PC-3 (cell line): ENCODE measurements around the gene CGB8. TPM values are rescaled to one million over a fixed set of nuclear protein-coding genes. Genes with fewer than 3 reads are reported as not detected.

Experiments
- ATAC-seq: fragments of 200-7000 bp; cut with Tn5 transposase; 2 replicates; pipeline ENCODE4 v1.9.1; 2020; ENCODE audit warnings: mild to moderate bottlenecking, moderate library complexity
- BruUV-seq: library from RNA; stranded (reverse); fragments of 400-500 nt; replicated peaks from 2 replicates; lab custom pipeline; 2021; lab: Mats Ljungman, UMichigan
- CTCF ChIA-PET: fragments of 300-600 bp; sonication (Branson Sonifier 250); formaldehyde crosslinking; loops from one replicate; lab custom pipeline; 2022; ENCODE audit warnings: antibody characterized with exemption; lab: Charles Lee
- POLR2A ChIA-PET: fragments of 300-600 bp; sonication (Branson Sonifier 250); formaldehyde crosslinking; loops from one replicate; lab custom pipeline; 2022; ENCODE audit warnings: antibody characterized with exemption; ENCODE audit not compliant: unreplicated experiment; lab: Charles Lee
- DNase-seq: peaks from one replicate; pipeline ENCODE4 v3.0.0-alpha.2; 2015
- H2AFZ ChIP-seq: fragments of 300-600 bp; sonication (generic); 2 replicates; pipeline ENCODE4 v1.6.0; 2016; ENCODE audit warnings: antibody characterized with exemption, low read length
- H3F3A ChIP-seq: fragments of 300-600 bp; sonication (generic); one replicate; pipeline ENCODE4 v1.6.0; 2017; ENCODE audit warnings: antibody characterized with exemption, low read length, control low read depth, mild to moderate bottlenecking; ENCODE audit not compliant: unreplicated experiment
- H3K27ac ChIP-seq: fragments of 300-600 bp; sonication (generic); 2 replicates; pipeline ENCODE4 v1.5.1; 2016; ENCODE audit warnings: mild to moderate bottlenecking, low read length
- H3K27me3 ChIP-seq: fragments of 300-600 bp; sonication (generic); 2 replicates; pipeline ENCODE4 v1.6.1; 2016; ENCODE audit warnings: low read length, mixed read lengths
- H3K36me3 ChIP-seq: fragments of 300-600 bp; sonication (generic); 2 replicates; pipeline ENCODE4 v1.6.1; 2016; ENCODE audit warnings: low read depth, mixed run types, low read length, mixed read lengths
- H3K4me1 ChIP-seq: fragments of 300-600 bp; sonication (generic); 2 replicates; pipeline ENCODE4 v1.5.1; 2016; ENCODE audit warnings: low read length; ENCODE audit not compliant: insufficient read depth
- H3K4me2 ChIP-seq: fragments of 300-600 bp; sonication (generic); 2 replicates; pipeline ENCODE4 v1.6.0; 2016; ENCODE audit warnings: low read length
- H3K4me3 ChIP-seq: fragments of 300-600 bp; sonication (generic); 2 replicates; pipeline ENCODE4 v1.5.1; 2016; ENCODE audit warnings: mild to moderate bottlenecking, low read length, mixed read lengths
- H3K79me2 ChIP-seq: fragments of 300-600 bp; sonication (generic); 2 replicates; pipeline ENCODE4 v1.6.1; 2017; ENCODE audit warnings: low read length, mixed read lengths
- H3K9ac ChIP-seq: fragments of 300-600 bp; sonication (generic); 2 replicates; pipeline ENCODE4 v1.6.0; 2016; ENCODE audit warnings: mild to moderate bottlenecking, low read length
- H3K9me2 ChIP-seq: fragments of 300-600 bp; sonication (generic); replicated peaks from 2 replicates; pipeline ENCODE4 v1.6.1; 2016; ENCODE audit warnings: mixed run types, low read length, mixed read lengths
- H3K9me3 ChIP-seq: fragments of 300-600 bp; sonication (generic); 2 replicates; pipeline ENCODE4 v1.6.1; 2016; ENCODE audit warnings: low read length, mixed read lengths
- H4K20me1 ChIP-seq: fragments of 300-600 bp; sonication (generic); 2 replicates; pipeline ENCODE4 v1.6.1; 2016; ENCODE audit warnings: low read length, mixed read lengths
- EZH2 ChIP-seq: fragments of 300-600 bp; sonication (generic); IDR thresholded peaks from one replicate; pipeline ENCODE4 v1.6.1; 2017; ENCODE audit warnings: antibody characterized with exemption, mild to moderate bottlenecking, low read length; ENCODE audit not compliant: unreplicated experiment
- EZH2phosphoT487 ChIP-seq: fragments of 300-600 bp; sonication (generic); IDR thresholded peaks from 2 replicates; pipeline ENCODE4 v1.6.1; 2018; ENCODE audit warnings: mild to moderate bottlenecking, antibody characterized with exemption, low read length, borderline replicate concordance
- intact Hi-C: fragments of 100-400 bp; cut with micrococcal nuclease; formaldehyde crosslinking; loops from 2 replicates; pipeline ENCODE4 v1.9.0; 2023
- total RNA-seq: library from RNA; depleted of rRNA; stranded (reverse); fragments of >200 nt; gene quantifications from 2 replicates; pipeline ENCODE4 v1.2.3, GENCODE V29; 2014
- TF ChIP-seq, protein P1 (sequence below): fragments of 300-600 bp; sonication (generic); conservative IDR thresholded peaks from 2 replicates; pipeline ENCODE4 v1.5.1; 2017; ENCODE audit warnings: antibody characterized with exemption, low read depth, mild to moderate bottlenecking, low read length

CGB8 gene
- total RNA-seq, 1 experiment from 2014 or later = 1.2 TPM

DNA sequence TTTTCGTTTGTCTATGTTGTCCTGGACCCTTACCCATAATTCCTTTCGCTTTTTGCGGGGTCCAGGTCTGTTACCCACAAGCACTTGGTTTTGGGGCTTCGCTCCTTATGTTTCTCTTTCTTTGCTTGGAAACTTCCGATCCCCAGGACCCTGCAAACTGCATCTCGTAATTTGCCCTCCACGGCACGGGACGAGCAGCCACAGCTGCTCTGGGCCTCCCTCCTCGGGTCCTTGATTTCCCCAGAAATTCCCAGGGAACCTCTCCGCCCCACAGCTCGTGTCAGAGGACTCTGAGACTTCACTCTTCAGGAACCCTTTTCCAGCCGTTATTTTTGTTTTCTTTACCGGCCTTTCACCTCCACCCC, 36.9 kb upstream of the CGB8 start:
- peak overlapping the region; percentile 81 for H3K4me3 ChIP-seq
- peak overlapping the region; percentile 99 for H3K4me2 ChIP-seq
- H3K4me1 ChIP-seq = peaks cover 4% of the 10 kb centered on the region; the same call in 1 of the 2 replicates
- H4K20me1 ChIP-seq = peaks cover 42% of the 10 kb centered on the region
- H3K9me3 ChIP-seq = no peaks in the 10 kb centered on the region
- H3K9me2 ChIP-seq = no peaks in the 10 kb centered on the region
- no peaks in the 10 kb centered on the region for H3K27me3 ChIP-seq
- ChIA-PET CTCF (no interaction called here), POLR2A (no interaction called here)
- peaks cover 54% of the 10 kb centered on the region for H3K79me2 ChIP-seq
- peak overlapping the region; percentile 66; the same call in 1 of the 2 replicates for H3K27ac ChIP-seq
- peak overlapping the region; percentile 68; the same call in 1 of the 2 replicates for H2AFZ ChIP-seq
- H3F3A ChIP-seq = no peaks in the 10 kb centered on the region
- peaks cover 24% of the 10 kb centered on the region for H3K36me3 ChIP-seq
- intact Hi-C loops = no loop called here
- ATAC-seq (no peak), DNase-seq (no peak)
- no TSS peak for BruUV-seq
- H3K9ac ChIP-seq = peak overlapping the region; percentile 99
- TF ChIP-seq EZH2 (no peak), EZH2phosphoT487 (no peak)
- TF ChIP-seq, protein P1, sequence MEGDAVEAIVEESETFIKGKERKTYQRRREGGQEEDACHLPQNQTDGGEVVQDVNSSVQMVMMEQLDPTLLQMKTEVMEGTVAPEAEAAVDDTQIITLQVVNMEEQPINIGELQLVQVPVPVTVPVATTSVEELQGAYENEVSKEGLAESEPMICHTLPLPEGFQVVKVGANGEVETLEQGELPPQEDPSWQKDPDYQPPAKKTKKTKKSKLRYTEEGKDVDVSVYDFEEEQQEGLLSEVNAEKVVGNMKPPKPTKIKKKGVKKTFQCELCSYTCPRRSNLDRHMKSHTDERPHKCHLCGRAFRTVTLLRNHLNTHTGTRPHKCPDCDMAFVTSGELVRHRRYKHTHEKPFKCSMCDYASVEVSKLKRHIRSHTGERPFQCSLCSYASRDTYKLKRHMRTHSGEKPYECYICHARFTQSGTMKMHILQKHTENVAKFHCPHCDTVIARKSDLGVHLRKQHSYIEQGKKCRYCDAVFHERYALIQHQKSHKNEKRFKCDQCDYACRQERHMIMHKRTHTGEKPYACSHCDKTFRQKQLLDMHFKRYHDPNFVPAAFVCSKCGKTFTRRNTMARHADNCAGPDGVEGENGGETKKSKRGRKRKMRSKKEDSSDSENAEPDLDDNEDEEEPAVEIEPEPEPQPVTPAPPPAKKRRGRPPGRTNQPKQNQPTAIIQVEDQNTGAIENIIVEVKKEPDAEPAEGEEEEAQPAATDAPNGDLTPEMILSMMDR = no peak

DNA sequence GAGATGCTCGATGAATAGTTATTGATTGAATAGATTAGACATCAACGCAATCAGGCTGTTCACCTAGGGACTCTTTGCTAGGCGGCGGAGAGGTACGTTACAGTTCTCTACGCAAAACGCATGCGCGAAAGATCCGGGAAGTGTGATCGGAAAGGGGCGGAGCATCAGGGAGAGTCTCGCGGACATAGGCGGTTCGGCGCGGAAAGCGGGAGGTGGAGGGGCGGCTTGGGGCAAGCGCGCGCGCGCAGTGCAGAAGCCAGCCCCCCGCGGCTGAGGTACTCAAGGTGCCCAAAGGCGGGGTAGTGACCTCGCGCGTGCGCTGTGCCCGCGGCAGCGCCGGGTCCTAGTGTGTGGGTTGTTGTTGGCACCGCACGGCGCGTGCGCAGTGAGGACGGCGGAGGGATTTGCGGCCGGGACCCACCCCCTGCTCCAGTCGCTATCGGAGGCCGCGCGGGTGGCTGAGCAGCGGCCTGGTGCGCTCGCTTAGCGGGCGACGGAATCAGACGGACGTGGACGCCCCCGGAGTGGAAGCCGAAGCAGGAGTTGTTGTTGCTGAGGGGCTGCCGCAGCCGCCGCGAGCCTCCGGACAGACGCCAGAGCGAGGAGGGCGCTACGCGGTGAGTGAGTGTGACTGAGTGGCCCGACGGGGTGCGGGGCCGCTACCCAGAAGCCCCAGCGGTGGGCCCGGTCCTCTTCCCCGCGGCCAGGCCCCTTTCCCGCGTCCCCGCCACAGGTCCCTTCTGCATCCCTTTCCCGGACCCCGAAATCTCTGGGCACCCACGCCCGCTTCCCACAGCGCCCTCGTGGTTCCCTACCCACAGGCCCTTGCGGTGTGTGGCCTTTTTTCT, 36.3 kb upstream of the CGB8 start, which contains the start of gene SNRNP70:
SNRNP70 (plus strand) TSS at position 432 of the 848 bp plus-strand sequence. CDS start 964 bp downstream, outside the sequence.
- Histone ChIP-seq H3K9me2 (no peaks in the 10 kb centered on the region), H2AFZ (peak within 1 kb of the TSS; percentile 97), H3K4me1 (peaks cover 4% of the 10 kb centered on the region; the same call in 1 of the 2 replicates), H3K9me3 (no peaks in the 10 kb centered on the region), H3K9ac (peak within 1 kb of the TSS; percentile 99), H3K27ac (peak within 1 kb of the TSS; percentile 66), H3K79me2 (peaks cover 48% of the 10 kb centered on the region), H4K20me1 (peaks cover 36% of the 10 kb centered on the region), H3K4me3 (peak within 1 kb of the TSS; percentile 81), H3K36me3 (peaks cover 18% of the 10 kb centered on the region), H3K4me2 (peak within 1 kb of the TSS; percentile 99), H3F3A (no peaks in the 10 kb centered on the region), H3K27me3 (no peaks in the 10 kb centered on the region)
- DNase-seq (peak; percentile 97), ATAC-seq (peak; percentile 96)
- POLR2A ChIA-PET = no interaction called here
- no TSS peak for BruUV-seq
- intact Hi-C loops = no loop called here
- CTCF ChIA-PET = no interaction called here
- no peak for TF ChIP-seq EZH2phosphoT487
- TF ChIP-seq, protein P1 = no peak
- TF ChIP-seq EZH2 = no peak
